Heart right ventricle (tissue), 16 donors: ENCODE measurements around the gene TPM1. TPM values are rescaled to one million over a fixed set of nuclear protein-coding genes. Genes with fewer than 3 reads are reported as not detected.
"Not testable (repeated sequence)": the region's sequence is repeated elsewhere in the genome, so short reads cannot be mapped to it uniquely, and the experiment has no call there.

Source experiments
- ATAC-seq, 8 donors: fragments of 200-7000 bp; cut with Tn5 transposase; one replicate each; pipeline ENCODE4 v1.9.1; 2020; ENCODE audit warnings: mild to moderate bottlenecking in 8 of 8, moderate library complexity in 8 of 8, moderate number of reproducible peaks in 1 of 8
- DNase-seq, 2 donors: peaks; one replicate each; pipeline ENCODE4 v3.0.0-alpha.2; 2020
- H3K27ac ChIP-seq, 10 donors: fragments of 200-600 bp; sonication (generic) in 2 of 10; one replicate each; pipeline versions ENCODE4 v1.5.0 to v1.8.0; 2020 to 2022; ENCODE audit warnings: mild to moderate bottlenecking in 3 of 10
- H3K27me3 ChIP-seq, 7 donors: fragments of 200-600 bp; one replicate each; pipeline ENCODE4 v1.8.0; 2021 to 2022; ENCODE audit warnings: mild to moderate bottlenecking in 2 of 7
- H3K36me3 ChIP-seq, 9 donors: fragments of 200-600 bp; sonication (generic) in 1 of 9; one replicate each; pipeline versions ENCODE4 v1.5.0 to v1.8.0; 2020 to 2022; ENCODE audit warnings: mild to moderate bottlenecking in 2 of 9
- H3K4me1 ChIP-seq, 9 donors: fragments of 200-600 bp; sonication (generic) in 1 of 9; one replicate each; pipeline versions ENCODE4 v1.5.0 to v1.8.0; 2020 to 2022; ENCODE audit warnings: mild to moderate bottlenecking in 4 of 9
- H3K4me3 ChIP-seq, 10 donors: fragments of 200-600 bp; sonication (generic) in 2 of 10; one replicate each; pipeline versions ENCODE4 v1.5.0 to v1.8.0; 2020 to 2022; ENCODE audit warnings: mild to moderate bottlenecking in 7 of 10, moderate library complexity in 2 of 10
- H3K9me3 ChIP-seq, 11 donors: fragments of 200-600 bp in 10 of 11; sonication (generic) in 2 of 11; one replicate each; pipeline versions ENCODE4 v1.5.0 to v1.8.0; 2013 to 2022; ENCODE audit warnings: mild to moderate bottlenecking in 2 of 11, control low read depth in 1 of 11, moderate library complexity in 1 of 11
- WGBS, 2 donors: extraction: QIAGEN DNeasy Blood & Tissue Kit; methylation state at CpG; one replicate each; pipeline ENCODE4 v1.1.7; 2013; ENCODE audit warnings: inconsistent platforms in 1 of 2; 5-methylcytosine and 5-hydroxymethylcytosine counted together
- intact Hi-C, 10 donors: fragments of 100-400 bp; cut with DNase I; formaldehyde crosslinking; loops; one replicate each; pipeline versions ENCODE4 v1.11.1 to v1.14.2; 2022
- long read RNA-seq, 3 donors: library from polyadenylated mRNA; unstranded; transcript quantifications; one replicate each; pipeline ENCODE4 v2.0.0, GENCODE V29; 2020 to 2021
- polyA plus RNA-seq, 2 donors: library from polyadenylated mRNA; stranded (reverse); fragments of 200-250 nt; gene quantifications; one replicate each; pipeline ENCODE4 v1.2.3, GENCODE V29; 2013
- total RNA-seq, 10 donors: library from RNA; stranded (reverse); fragmentation: NEBNext Ultra II Directional in 3 of 10; extraction: Animal tissue kit (Norgen Biotek cat#: 25700) in 3 of 10; gene quantifications; one replicate each; pipeline versions ENCODE4 v1.2.1 to v1.2.4, GENCODE V29; 2021 to 2023
- TF ChIP-seq, protein P1 (sequence below), 9 donors: fragments of 200-600 bp; sonication (generic) in 2 of 9; IDR thresholded peaks; one replicate each; pipeline versions ENCODE4 v1.5.0 to v1.8.0; 2021 to 2022; ENCODE audit warnings: antibody characterized with exemption in 9 of 9, mild to moderate bottlenecking in 5 of 9, moderate library complexity in 1 of 9
- donor health status: Arrhythmogenic right ventricular cardiomyopathy.
- donor health status: ischemic (EF 13 %, LVEDD 7.1; RV severe dilation, severe dysfunction).
- donor health status: healthy with polysubstance abuse.
- donor health status: DM: no; HTN: yes; CAD: no.
- donor health status: DM: no; HTN: no; CAD: no.
- donor health status: ischemic (EF 25% LVEDD 6.9; RV normal size, moderate dysfunction).
- donor health status: ischemic (EF 25% LVEDD 5.7; RV mildly dilated, moderate dysfunction).
- donor health status: healthy.
- donor health status: DM: yes; HTN: yes; CAD: no.
- donor health status: Ischemic cardiomyopathy.
- donor health status: ischemic (EF 35%, LVEDD 5.7; RV mildly dilated, moderate dysfunction).
- donor health status: nonischemic (EF 11% LVEDD 7.7; RV severe dilation, severe dysfunction).
- donor health status: DM: yes; HTN: yes; CAD: no.
- donor health status: PGD.
- donor health status: ischemic (EF 29% LVEDD 5.4; RV normal size, mild dysfunction).
- donor health status: nonischemic (EF 23%, LVEDD 6.1; RV moderate dilation, normal function).

Gene TPM1
- total RNA-seq (over 10,000 TPM; 11,955 to 17,571 (median 14,403) TPM), polyA plus RNA-seq (over 10,000 TPM; 10,066 to 18,091 TPM)
- long read RNA-seq, donor 1, transcript TPM1-207 (10 exons, 1,049 nt), result major isoform, 7,247 of 9,331 reads
- long read RNA-seq, donor 1, transcript TPM1-233 (2 exons, 3,957 nt), result minor isoform, 66 of 9,331 reads
- long read RNA-seq, donor 1, transcript TPM1-230 (10 exons, 1,100 nt), result minor isoform, 360 of 9,331 reads
- long read RNA-seq, donor 1, transcript TPM1-222 (2 exons, 537 nt), result minor isoform, 192 of 9,331 reads
- long read RNA-seq, donor 1, partial matches to known transcripts, result 1,048 of 9,331 reads
- long read RNA-seq, donor 1, other reads (novel, unspliced or antisense), result 371 of 9,331 reads
- long read RNA-seq, donor 2, transcript TPM1-222 (2 exons, 537 nt), result minor isoform, 706 of 12,831 reads
- long read RNA-seq, donor 2, transcript TPM1-230 (10 exons, 1,100 nt), result minor isoform, 617 of 12,831 reads
- long read RNA-seq, donor 2, transcript TPM1-233 (2 exons, 3,957 nt), result minor isoform, 94 of 12,831 reads
- long read RNA-seq, donor 2, transcript TPM1-207 (10 exons, 1,049 nt), result major isoform, 9,336 of 12,831 reads
- long read RNA-seq, donor 2, partial matches to known transcripts, result 1,676 of 12,831 reads
- long read RNA-seq, donor 2, other reads (novel, unspliced or antisense), result 342 of 12,831 reads
- long read RNA-seq, donor 3, transcript TPM1-233 (2 exons, 3,957 nt), result minor isoform, 17 of 7,872 reads
- long read RNA-seq, donor 3, transcript TPM1-208 (8 exons, 943 nt), result minor isoform, 43 of 7,872 reads
- long read RNA-seq, donor 3, transcript TPM1-230 (10 exons, 1,100 nt), result minor isoform, 104 of 7,872 reads
- long read RNA-seq, donor 3, transcript TPM1-207 (10 exons, 1,049 nt), result major isoform, 5,689 of 7,872 reads
- long read RNA-seq, donor 3, partial matches to known transcripts, result 1,776 of 7,872 reads
- long read RNA-seq, donor 3, other reads (novel, unspliced or antisense), result 208 of 7,872 reads

DNA sequence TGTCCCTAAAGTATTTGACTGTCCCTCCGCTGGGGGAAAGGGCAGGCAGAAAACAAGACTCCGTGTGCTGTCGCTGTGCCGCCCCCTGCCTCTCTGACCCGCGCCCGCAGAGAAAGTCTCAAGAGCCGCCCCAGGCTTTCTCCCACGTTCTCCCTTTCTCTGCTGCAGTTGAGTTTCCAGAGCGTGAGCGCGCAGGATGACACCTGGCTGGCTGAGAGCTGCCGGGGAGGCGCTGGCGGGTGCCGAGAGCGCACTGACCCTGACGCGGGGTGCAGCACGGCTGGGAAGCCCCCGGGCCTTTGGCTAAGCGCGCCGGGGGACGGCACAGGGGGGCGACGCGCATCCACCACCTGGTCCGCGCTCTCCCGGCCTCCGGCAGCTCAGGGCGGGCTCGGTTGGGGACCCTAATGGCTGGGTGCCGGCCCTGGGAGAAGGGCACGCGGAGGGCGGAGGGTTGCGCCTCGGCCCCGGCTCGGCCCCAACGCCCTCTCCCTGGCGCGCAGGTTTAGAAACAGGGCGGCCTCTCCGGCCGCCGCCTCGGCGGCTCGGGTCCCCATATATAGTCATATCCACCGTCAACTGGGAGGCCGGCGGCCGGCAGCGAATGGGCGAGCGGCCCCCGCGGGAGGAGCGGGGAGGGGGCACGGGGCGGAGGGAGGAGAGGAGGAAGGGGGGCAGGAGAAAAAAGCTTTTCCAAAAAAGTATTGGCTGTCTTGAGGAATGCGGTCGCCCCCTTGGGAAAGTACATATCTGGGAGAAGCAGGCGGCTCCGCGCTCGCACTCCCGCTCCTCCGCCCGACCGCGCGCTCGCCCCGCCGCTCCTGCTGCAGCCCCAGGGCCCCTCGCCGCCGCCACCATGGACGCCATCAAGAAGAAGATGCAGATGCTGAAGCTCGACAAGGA, at the start of gene TPM1:
TSS of gene TPM1 (plus strand) at position 774 of the 903 bp plus-strand sequence. CDS start at position 857, 83 bp downstream.
- 1 to 2% methylated on average over 80 to 84 of the region's 84 CpGs for WGBS, 2 donors

GRCh38 chr15:62993066-62993465, 49.5 kb upstream of the TPM1 start:
- no peak for DNase-seq
- Histone ChIP-seq H3K4me3 (no peak overlapping the region), H3K9me3 (no peaks in the 10 kb centered on the region), H3K4me1 (peaks cover 0 to 6% (median 0%) of the 10 kb centered on the region in 9 donors), H3K36me3 (no peaks in the 10 kb centered on the region), H3K27ac (no peak overlapping the region), H3K27me3 (no peaks in the 10 kb centered on the region)
- ATAC-seq, result no peak
- TF ChIP-seq, protein P1, sequence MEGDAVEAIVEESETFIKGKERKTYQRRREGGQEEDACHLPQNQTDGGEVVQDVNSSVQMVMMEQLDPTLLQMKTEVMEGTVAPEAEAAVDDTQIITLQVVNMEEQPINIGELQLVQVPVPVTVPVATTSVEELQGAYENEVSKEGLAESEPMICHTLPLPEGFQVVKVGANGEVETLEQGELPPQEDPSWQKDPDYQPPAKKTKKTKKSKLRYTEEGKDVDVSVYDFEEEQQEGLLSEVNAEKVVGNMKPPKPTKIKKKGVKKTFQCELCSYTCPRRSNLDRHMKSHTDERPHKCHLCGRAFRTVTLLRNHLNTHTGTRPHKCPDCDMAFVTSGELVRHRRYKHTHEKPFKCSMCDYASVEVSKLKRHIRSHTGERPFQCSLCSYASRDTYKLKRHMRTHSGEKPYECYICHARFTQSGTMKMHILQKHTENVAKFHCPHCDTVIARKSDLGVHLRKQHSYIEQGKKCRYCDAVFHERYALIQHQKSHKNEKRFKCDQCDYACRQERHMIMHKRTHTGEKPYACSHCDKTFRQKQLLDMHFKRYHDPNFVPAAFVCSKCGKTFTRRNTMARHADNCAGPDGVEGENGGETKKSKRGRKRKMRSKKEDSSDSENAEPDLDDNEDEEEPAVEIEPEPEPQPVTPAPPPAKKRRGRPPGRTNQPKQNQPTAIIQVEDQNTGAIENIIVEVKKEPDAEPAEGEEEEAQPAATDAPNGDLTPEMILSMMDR (IDR thresholded peaks at IDR 0.05), result no peak
- intact Hi-C loops, result no loop called here
- 90 to 97% methylated on average over 7 of the region's 7 CpGs for WGBS, 2 donors

More for the DNA sequence above, at the start of gene TPM1:
- peaks cover 0 to 41% (median 13%) of the 10 kb centered on the region in 9 donors for H3K4me1 ChIP-seq
- peaks cover 0 to 80% (median 0%) of the 10 kb centered on the region in 7 donors for H3K27me3 ChIP-seq
- no peaks in the 10 kb centered on the region for H3K9me3 ChIP-seq
- peak within 1 kb of the TSS; percentile 90 to 100 (median 98) for H3K27ac ChIP-seq
- intact Hi-C loops, result loop anchor here in 8 of 10 donors (1.0 to 10.0 kb wide), 11 partner anchors 41 to 363 kb away; no protein-coding TSS in a partner anchor
- peak; percentile 76 to 86 (median 84) for ATAC-seq
- H3K36me3 ChIP-seq, result peaks cover 0 to 30% (median 25%) of the 10 kb centered on the region in 9 donors
- TF ChIP-seq, protein P1 (IDR thresholded peaks at IDR 0.05), result peak in 4 of 9 donors; percentile 8 to 38 (median 30)
- peak within 1 kb of the TSS; percentile 66 to 92 (median 80) for H3K4me3 ChIP-seq
- DNase-seq, result peak; percentile 88 to 89

DNA sequence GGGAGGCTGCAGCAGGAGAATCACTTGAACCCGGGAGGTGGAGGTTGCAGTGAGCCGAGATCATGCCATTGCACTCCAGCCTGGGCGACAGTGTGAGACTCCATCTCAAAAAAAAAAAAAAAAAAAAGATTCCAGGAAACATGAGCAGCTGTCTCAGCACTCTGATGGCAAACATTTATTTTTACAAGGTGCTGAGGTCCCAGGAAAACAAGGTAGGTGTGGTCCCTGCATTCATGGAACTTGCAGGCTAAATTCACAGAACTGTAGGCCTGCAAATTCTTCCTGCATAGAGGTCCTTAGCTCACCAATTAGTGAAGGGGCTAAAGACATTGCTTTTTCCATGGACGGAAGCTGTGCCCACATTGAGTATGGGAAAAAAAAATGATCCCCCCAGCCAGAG, 48.9 kb upstream of the TPM1 start:
- H3K36me3 ChIP-seq, H3K9me3 ChIP-seq, H3K4me1 ChIP-seq, DNase-seq, H3K27me3 ChIP-seq, ATAC-seq, intact Hi-C loops, H3K27ac ChIP-seq, H3K4me3 ChIP-seq: not testable (repeated sequence)
- WGBS, 2 donors, result 94 to 98% methylated on average over 4 of the region's 4 CpGs

- WGBS, 2 donors, result 36 to 55% methylated on average over 4 of the region's 4 CpGs
- H3K27me3 ChIP-seq, result no peaks in the 10 kb centered on the region
- TF ChIP-seq, protein P1 (IDR thresholded peaks at IDR 0.05), result no peak
- H3K36me3 ChIP-seq, result no peaks in the 10 kb centered on the region
- peaks cover 0 to 13% (median 5%) of the 10 kb centered on the region in 9 donors for H3K4me1 ChIP-seq
- H3K27ac ChIP-seq, result no peak overlapping the region
- ATAC-seq (peak in 2 of 8 donors; percentile 23 to 39), DNase-seq (no peak)
- H3K9me3 ChIP-seq, result no peaks in the 10 kb centered on the region
- H3K4me3 ChIP-seq, result no peak overlapping the region
- intact Hi-C loops, result no loop called here
Measured at GRCh38 chr15:62994439-62994838, 48.1 kb upstream of the TPM1 start.
